Neural progenitor cell (in vitro differentiated cells): ENCODE results near the gene CANT1. TPM values are rescaled to one million over a fixed set of nuclear protein-coding genes. Genes with fewer than 3 reads are reported as not detected.

Experiments
- DNase-seq: peaks from one replicate; pipeline ENCODE4 v3.0.0-alpha.2; 2016; ENCODE audit warnings: low spot score
- H2AFZ ChIP-seq: fragments of 200-600 bp; sonication (generic); replicated peaks from 2 replicates; pipeline ENCODE4 v1.6.1; 2016; ENCODE audit warnings: antibody characterized with exemption
- H3F3A ChIP-seq: fragments of 200-600 bp; sonication (generic); 2 replicates; pipeline ENCODE4 v1.6.1; 2016; ENCODE audit warnings: antibody characterized with exemption, low read depth
- H3K27ac ChIP-seq: fragments of 200-600 bp; sonication (generic); 2 replicates; pipeline ENCODE4 v1.5.1; 2016; ENCODE audit warnings: mild to moderate bottlenecking
- H3K27me3 ChIP-seq: fragments of 200-600 bp; sonication (generic); 2 replicates; pipeline ENCODE4 v1.6.1; 2016; ENCODE audit warnings: mild to moderate bottlenecking, moderate library complexity
- H3K36me3 ChIP-seq: fragments of 200-600 bp; sonication (generic); 2 replicates; pipeline ENCODE4 v1.5.1; 2016
- H3K4me1 ChIP-seq: fragments of 200-600 bp; sonication (generic); 2 replicates; pipeline ENCODE4 v1.6.1; 2016; ENCODE audit warnings: mixed run types
- H3K4me2 ChIP-seq: fragments of 200-600 bp; sonication (generic); 2 replicates; pipeline ENCODE4 v1.6.1; 2016
- H3K4me3 ChIP-seq: fragments of 200-600 bp; sonication (generic); 2 replicates; pipeline ENCODE4 v1.5.1; 2016
- H3K79me2 ChIP-seq: fragments of 200-600 bp; sonication (generic); 2 replicates; pipeline ENCODE4 v1.6.1; 2016; ENCODE audit warnings: low read depth
- H3K9ac ChIP-seq: fragments of 200-600 bp; sonication (generic); 2 replicates; pipeline ENCODE4 v1.6.1; 2016
- H3K9me3 ChIP-seq: fragments of 200-600 bp; sonication (generic); 2 replicates; pipeline ENCODE4 v1.5.1; 2016; ENCODE audit warnings: low read depth
- H4K20me1 ChIP-seq: fragments of 200-600 bp; sonication (generic); 2 replicates; pipeline ENCODE4 v1.6.1; 2016; ENCODE audit warnings: low read depth
- H3K27ac Mint-ChIP-seq: 3 replicates; pipeline ENCODE4 v1.8.0; 2021; ENCODE audit warnings: mixed read lengths
- H3K27me3 Mint-ChIP-seq: 2 replicates; pipeline ENCODE4 v1.8.0; 2022; ENCODE audit warnings: low read depth, mild to moderate bottlenecking, inconsistent platforms, moderate library complexity, mixed read lengths; ENCODE audit not compliant: insufficient read depth
- H3K36me3 Mint-ChIP-seq: 3 replicates; pipeline ENCODE4 v1.8.0; 2021; ENCODE audit warnings: mixed read lengths
- H3K4me1 Mint-ChIP-seq: 3 replicates; pipeline ENCODE4 v1.8.0; 2021; ENCODE audit warnings: mixed read lengths
- H3K4me3 Mint-ChIP-seq: 3 replicates; pipeline ENCODE4 v1.8.0; 2021; ENCODE audit warnings: mild to moderate bottlenecking, moderate library complexity, mixed read lengths
- H3K9me3 Mint-ChIP-seq: 3 replicates; pipeline ENCODE4 v1.8.0; 2020; ENCODE audit warnings: mixed read lengths
- CTCF ChIP-seq: fragments of 200-600 bp; sonication (generic); IDR thresholded peaks from 2 replicates; pipeline ENCODE4 v1.5.1; 2017; ENCODE audit warnings: antibody characterized with exemption, mild to moderate bottlenecking
- EZH2 ChIP-seq: fragments of 200-600 bp; sonication (generic); IDR thresholded peaks from 2 replicates; pipeline ENCODE4 v1.6.1; 2017; ENCODE audit warnings: antibody characterized with exemption, mild to moderate bottlenecking, moderate library complexity
- EZH2phosphoT487 ChIP-seq: fragments of 200-600 bp; sonication (generic); IDR thresholded peaks from 2 replicates; pipeline ENCODE4 v1.6.1; 2017; ENCODE audit warnings: antibody characterized with exemption
- total RNA-seq: library from RNA; depleted of rRNA; stranded (reverse); fragments of >200 nt; gene quantifications from 2 replicates; pipeline ENCODE4 v1.2.3, GENCODE V29; 2015; ENCODE audit warnings: low replicate concordance

CANT1 gene
- total RNA-seq, 1 donor from 2014 or later, result 24.3 TPM

- TF ChIP-seq EZH2phosphoT487 (no peak), EZH2 (no peak), CTCF (no peak)
- Histone ChIP-seq H3F3A (no peaks in the 10 kb centered on the region), H3K79me2 (peaks cover 32% of the 10 kb centered on the region), H3K4me2 (no peak overlapping the region), H3K4me3 (no peak overlapping the region), H3K36me3 (no peaks in the 10 kb centered on the region), H3K27ac (no peak overlapping the region), H2AFZ (no peak overlapping the region), H3K9me3 (no peaks in the 10 kb centered on the region), H4K20me1 (peaks cover 55% of the 10 kb centered on the region), H3K27me3 (no peaks in the 10 kb centered on the region), H3K4me1 (peaks cover 11% of the 10 kb centered on the region), H3K9ac (no peak overlapping the region)
- H3K9me3 Mint-ChIP-seq, result peaks cover 3% of the 10 kb centered on the region
- peak overlapping the region; percentile 16 for H3K4me3 Mint-ChIP-seq
- H3K4me1 Mint-ChIP-seq, result peaks cover 38% of the 10 kb centered on the region
- peaks cover 13% of the 10 kb centered on the region for H3K27me3 Mint-ChIP-seq
- no peak for DNase-seq
- H3K36me3 Mint-ChIP-seq, result peaks cover 2% of the 10 kb centered on the region
- H3K27ac Mint-ChIP-seq, result no peak overlapping the region
Measured at GRCh38 chr17:79006046-79006445, 3.5 kb downstream of the CANT1 start.

- Mint-ChIP-seq H3K4me1 (peaks cover 32% of the 10 kb centered on the region), H3K36me3 (peaks cover 2% of the 10 kb centered on the region), H3K27me3 (peaks cover 10% of the 10 kb centered on the region), H3K27ac (no peak overlapping the region), H3K9me3 (no peaks in the 10 kb centered on the region), H3K4me3 (no peak overlapping the region)
- H4K20me1 ChIP-seq, result peaks cover 60% of the 10 kb centered on the region
- peaks cover 11% of the 10 kb centered on the region for H3K4me1 ChIP-seq
- H3K27me3 ChIP-seq, result no peaks in the 10 kb centered on the region
- H3F3A ChIP-seq, result no peaks in the 10 kb centered on the region
- no peak for TF ChIP-seq EZH2
- TF ChIP-seq CTCF, result no peak
- TF ChIP-seq EZH2phosphoT487, result no peak
- no peak for DNase-seq
- peaks cover 32% of the 10 kb centered on the region for H3K79me2 ChIP-seq
- H2AFZ ChIP-seq, result no peak overlapping the region
- H3K4me2 ChIP-seq, result no peak overlapping the region
- no peak overlapping the region for H3K27ac ChIP-seq
- H3K4me3 ChIP-seq, result no peak overlapping the region
- no peaks in the 10 kb centered on the region for H3K9me3 ChIP-seq
- no peak overlapping the region for H3K9ac ChIP-seq
- H3K36me3 ChIP-seq, result no peaks in the 10 kb centered on the region
Measured at GRCh38 chr17:79005063-79005861, 4.3 kb downstream of the CANT1 start.

DNA sequence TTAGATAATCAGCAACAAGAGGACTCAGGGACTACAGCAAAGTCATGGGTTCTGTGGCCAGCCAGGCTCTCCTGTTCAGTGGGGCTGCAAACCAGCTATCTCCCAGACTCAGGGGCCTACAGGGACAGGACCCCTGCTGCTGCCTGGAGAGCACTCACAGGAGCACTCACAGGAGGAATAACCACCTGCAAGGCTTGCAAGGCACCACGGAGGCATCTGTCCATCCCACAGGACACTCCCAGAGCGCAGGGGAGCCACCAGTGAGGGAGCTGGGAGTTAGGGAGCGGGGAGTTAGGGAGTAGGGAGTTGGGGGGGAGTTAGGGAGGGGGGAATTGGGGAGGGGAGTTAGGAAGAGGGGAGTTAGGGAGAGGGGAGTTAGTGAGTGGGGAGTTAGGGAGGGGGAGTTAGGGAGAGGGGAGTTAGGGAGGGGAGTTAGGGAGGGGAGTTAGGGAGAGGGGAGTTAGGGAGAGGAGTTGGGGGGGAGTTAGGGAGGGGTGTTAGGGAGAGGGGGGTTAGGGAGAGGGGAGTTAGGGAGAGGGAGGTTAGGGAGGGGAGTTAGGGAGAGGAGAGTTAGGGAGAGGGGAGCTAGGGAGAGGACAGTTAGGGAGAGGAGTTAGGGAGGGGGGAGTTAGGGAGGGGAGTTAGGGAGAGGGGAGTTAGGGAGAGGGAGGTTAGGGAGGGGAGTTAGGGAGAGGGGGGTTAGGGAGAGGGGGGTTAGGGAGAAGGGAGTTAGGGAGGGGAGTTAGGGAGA lies 5.7 kb downstream of the CANT1 start:
- peak; percentile 32 for DNase-seq
- no peak overlapping the region for H3K27ac Mint-ChIP-seq

More for the DNA sequence above, 5.7 kb downstream of the CANT1 start:
- Histone ChIP-seq H3K4me3 (no peak overlapping the region), H2AFZ (no peak overlapping the region), H3K27me3 (no peaks in the 10 kb centered on the region), H3F3A (no peaks in the 10 kb centered on the region), H3K4me1 (peaks cover 9% of the 10 kb centered on the region), H3K36me3 (no peaks in the 10 kb centered on the region), H3K4me2 (no peak overlapping the region), H3K9me3 (no peaks in the 10 kb centered on the region), H3K27ac (no peak overlapping the region), H4K20me1 (peaks cover 62% of the 10 kb centered on the region), H3K79me2 (peaks cover 27% of the 10 kb centered on the region), H3K9ac (no peak overlapping the region)
- TF ChIP-seq CTCF (no peak), EZH2phosphoT487 (no peak), EZH2 (no peak)
- Mint-ChIP-seq H3K4me1 (peaks cover 30% of the 10 kb centered on the region), H3K9me3 (no peaks in the 10 kb centered on the region), H3K27me3 (peaks cover 8% of the 10 kb centered on the region), H3K4me3 (peak overlapping the region; percentile 33), H3K36me3 (peaks cover 5% of the 10 kb centered on the region)
